ENCODE data around the gene RIN3. TPM values are rescaled to one million over a fixed set of nuclear protein-coding genes. Genes with fewer than 3 reads are reported as not detected.
A peak's percentile ranks its signal among the peaks of the same experiment; 100 is the strongest.

The RIN3 gene
- total RNA-seq, 1 experiment from 2014 or later: 4.8 TPM

DNA sequence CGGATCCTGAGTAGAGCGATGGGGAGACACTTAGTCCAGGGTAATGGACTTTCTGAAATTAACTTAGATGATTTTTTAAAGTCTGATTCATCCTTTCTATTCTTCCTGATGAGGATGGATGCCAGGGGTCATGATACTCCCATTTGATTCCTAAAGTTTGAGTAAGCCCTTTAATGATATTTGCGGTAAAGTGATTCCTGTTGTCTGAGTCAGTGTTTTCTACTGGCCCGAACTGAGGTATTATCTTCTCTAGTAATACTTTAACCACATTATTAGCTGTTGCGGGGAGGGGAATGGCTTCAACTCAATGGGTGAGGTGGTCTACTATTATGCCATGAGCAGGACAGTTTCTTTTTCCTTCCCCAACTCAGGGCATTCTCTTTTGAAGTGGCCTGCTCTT lies 111.6 kb downstream of the RIN3 start:
- H3K4me1 ChIP-seq (ENCODE audit: insufficient read depth, low read length): peaks cover 24% of the 10 kb centered on the region
- H3K9me3 ChIP-seq (ENCODE audit: low read length): peaks cover 28% of the 10 kb centered on the region
- H3K9ac ChIP-seq (ENCODE audit: low read length): peak overlapping the region; percentile 70
- BruUV-seq (replicated peaks): no TSS peak
- H3K4me2 ChIP-seq (ENCODE audit: low read length): peak overlapping the region; percentile 64
- no peak for TF ChIP-seq EZH2 (IDR thresholded peaks at IDR 0.05; ENCODE audit: low read length, unreplicated experiment)
- TF ChIP-seq, protein P1, sequence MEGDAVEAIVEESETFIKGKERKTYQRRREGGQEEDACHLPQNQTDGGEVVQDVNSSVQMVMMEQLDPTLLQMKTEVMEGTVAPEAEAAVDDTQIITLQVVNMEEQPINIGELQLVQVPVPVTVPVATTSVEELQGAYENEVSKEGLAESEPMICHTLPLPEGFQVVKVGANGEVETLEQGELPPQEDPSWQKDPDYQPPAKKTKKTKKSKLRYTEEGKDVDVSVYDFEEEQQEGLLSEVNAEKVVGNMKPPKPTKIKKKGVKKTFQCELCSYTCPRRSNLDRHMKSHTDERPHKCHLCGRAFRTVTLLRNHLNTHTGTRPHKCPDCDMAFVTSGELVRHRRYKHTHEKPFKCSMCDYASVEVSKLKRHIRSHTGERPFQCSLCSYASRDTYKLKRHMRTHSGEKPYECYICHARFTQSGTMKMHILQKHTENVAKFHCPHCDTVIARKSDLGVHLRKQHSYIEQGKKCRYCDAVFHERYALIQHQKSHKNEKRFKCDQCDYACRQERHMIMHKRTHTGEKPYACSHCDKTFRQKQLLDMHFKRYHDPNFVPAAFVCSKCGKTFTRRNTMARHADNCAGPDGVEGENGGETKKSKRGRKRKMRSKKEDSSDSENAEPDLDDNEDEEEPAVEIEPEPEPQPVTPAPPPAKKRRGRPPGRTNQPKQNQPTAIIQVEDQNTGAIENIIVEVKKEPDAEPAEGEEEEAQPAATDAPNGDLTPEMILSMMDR (conservative IDR thresholded peaks at IDR 0.05; ENCODE audit: low read depth, low read length): no peak
- no peak for TF ChIP-seq EZH2phosphoT487 (IDR thresholded peaks at IDR 0.05; ENCODE audit: borderline replicate concordance, low read length)
- H3K27me3 ChIP-seq (ENCODE audit: low read length): no peaks in the 10 kb centered on the region
- H4K20me1 ChIP-seq (ENCODE audit: low read length): no peaks in the 10 kb centered on the region
- ATAC-seq (peak; percentile 94), DNase-seq (peak; percentile 95)
- intact Hi-C loops (cut with micrococcal nuclease): loop anchor here (1.0 to 2.0 kb wide), 2 partner anchors 18 to 22 kb away; no protein-coding TSS in a partner anchor
- peak overlapping the region; percentile 95 for H3K27ac ChIP-seq (ENCODE audit: low read length)
- ChIA-PET CTCF (interaction anchor here (1.2 kb wide), 1 partner anchor 17 kb away, joined by 3 read pairs; no protein-coding TSS in a partner anchor), POLR2A (ENCODE audit: unreplicated experiment) (no interaction called here)
- H3K36me3 ChIP-seq (ENCODE audit: low read depth, low read length): peaks cover 38% of the 10 kb centered on the region
- H3K9me2 ChIP-seq (replicated peaks; ENCODE audit: low read length): no peaks in the 10 kb centered on the region
- no peak overlapping the region for H2AFZ ChIP-seq (ENCODE audit: low read length)
- no peak overlapping the region for H3K4me3 ChIP-seq (ENCODE audit: low read length)
- H3K79me2 ChIP-seq (ENCODE audit: low read length): no peaks in the 10 kb centered on the region
- no peaks in the 10 kb centered on the region for H3F3A ChIP-seq (ENCODE audit: low read length, unreplicated experiment)

DNA sequence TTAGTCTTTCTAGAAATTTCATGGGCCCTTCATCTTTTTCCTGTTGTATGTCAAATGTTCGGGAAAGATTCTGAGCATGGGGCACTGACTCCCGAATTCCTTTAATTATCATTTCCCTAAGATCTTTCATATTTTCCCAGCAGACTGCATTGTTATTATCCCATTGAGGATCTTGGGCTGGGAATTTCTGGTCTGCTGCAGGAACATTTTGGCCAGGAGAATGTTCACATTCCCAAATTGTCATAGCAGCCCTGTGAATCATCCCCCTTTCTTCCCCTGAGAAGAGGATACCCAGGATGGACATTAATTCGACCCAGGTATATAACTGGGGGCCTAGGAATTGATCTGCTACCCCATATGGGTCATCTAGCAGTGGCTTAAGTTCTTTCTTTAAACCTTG lies 112.5 kb downstream of the RIN3 start:
- Histone ChIP-seq H2AFZ (ENCODE audit: low read length) (no peak overlapping the region), H3K4me1 (ENCODE audit: insufficient read depth, low read length) (peaks cover 19% of the 10 kb centered on the region), H3K27ac (ENCODE audit: low read length) (peak overlapping the region; percentile 95), H3K9ac (ENCODE audit: low read length) (peak overlapping the region; percentile 68), H3K9me3 (ENCODE audit: low read length) (peaks cover 28% of the 10 kb centered on the region), H3K27me3 (ENCODE audit: low read length) (no peaks in the 10 kb centered on the region), H3F3A (ENCODE audit: low read length, unreplicated experiment) (no peaks in the 10 kb centered on the region), H3K4me3 (ENCODE audit: low read length) (no peak overlapping the region), H3K4me2 (ENCODE audit: low read length) (no peak overlapping the region; the same call in 1 of the 2 replicates), H3K9me2 (replicated peaks; ENCODE audit: low read length) (no peaks in the 10 kb centered on the region), H3K79me2 (ENCODE audit: low read length) (no peaks in the 10 kb centered on the region), H4K20me1 (ENCODE audit: low read length) (no peaks in the 10 kb centered on the region), H3K36me3 (ENCODE audit: low read depth, low read length) (peaks cover 38% of the 10 kb centered on the region)
- ATAC-seq (no peak), DNase-seq (peak; percentile 27)
- no TSS peak for BruUV-seq (replicated peaks)
- ChIA-PET POLR2A (ENCODE audit: unreplicated experiment) (interaction anchor here (0.6 kb wide), 1 partner anchor 28 kb away, joined by 5 read pairs; no protein-coding TSS in a partner anchor), CTCF (interaction anchor here (1.2 kb wide), 1 partner anchor 18 kb away, joined by 3 read pairs; no protein-coding TSS in a partner anchor)
- no peak for TF ChIP-seq EZH2phosphoT487 (IDR thresholded peaks at IDR 0.05; ENCODE audit: borderline replicate concordance, low read length)
- no peak for TF ChIP-seq EZH2 (IDR thresholded peaks at IDR 0.05; ENCODE audit: low read length, unreplicated experiment)
- TF ChIP-seq, protein P1 (conservative IDR thresholded peaks at IDR 0.05; ENCODE audit: low read depth, low read length): no peak
- intact Hi-C loops (cut with micrococcal nuclease): no loop called here

DNA sequence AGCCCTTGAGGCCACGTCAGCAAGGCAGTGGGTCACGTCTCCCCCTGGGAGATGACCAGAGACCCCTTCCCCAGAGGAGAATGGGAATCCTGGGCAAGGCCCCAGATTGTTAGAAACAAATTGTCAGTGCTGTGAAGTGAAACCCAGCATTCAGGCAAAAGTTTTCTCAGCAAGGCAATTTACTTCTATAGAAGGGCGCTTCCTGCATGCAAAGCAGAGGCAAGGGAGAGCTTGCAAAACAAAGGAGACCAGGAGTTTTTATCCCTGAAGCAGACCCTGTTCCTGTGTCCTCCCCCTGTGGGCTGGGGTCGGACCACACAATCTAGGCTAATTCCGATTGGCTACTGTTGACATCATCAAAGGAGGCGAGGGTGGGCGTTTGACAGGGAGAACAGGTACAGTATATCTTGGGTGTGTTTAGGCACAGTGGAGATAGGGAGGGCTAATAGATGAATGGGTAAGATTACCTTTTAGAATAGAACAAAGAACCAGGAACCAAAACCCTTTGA lies 114.2 kb downstream of the RIN3 start:
- H3K4me3 ChIP-seq (ENCODE audit: low read length): peak overlapping the region; percentile 13; the same call in 1 of the 2 replicates
- H3K9ac ChIP-seq (ENCODE audit: low read length): no peak overlapping the region
- H3K4me2 ChIP-seq (ENCODE audit: low read length): no peak overlapping the region
- H3K4me1 ChIP-seq (ENCODE audit: insufficient read depth, low read length): peaks cover 19% of the 10 kb centered on the region
- ChIA-PET CTCF (no interaction called here), POLR2A (ENCODE audit: unreplicated experiment) (no interaction called here)
- H2AFZ ChIP-seq (ENCODE audit: low read length): no peak overlapping the region
- TF ChIP-seq, protein P1 (conservative IDR thresholded peaks at IDR 0.05; ENCODE audit: low read depth, low read length): no peak
- no peak for TF ChIP-seq EZH2 (IDR thresholded peaks at IDR 0.05; ENCODE audit: low read length, unreplicated experiment)
- no peak for TF ChIP-seq EZH2phosphoT487 (IDR thresholded peaks at IDR 0.05; ENCODE audit: borderline replicate concordance, low read length)
- no TSS peak for BruUV-seq (replicated peaks)
- no peaks in the 10 kb centered on the region for H3K9me2 ChIP-seq (replicated peaks; ENCODE audit: low read length)
- ATAC-seq (no peak), DNase-seq (no peak)
- H3K27ac ChIP-seq (ENCODE audit: low read length): no peak overlapping the region
- no peaks in the 10 kb centered on the region for H3F3A ChIP-seq (ENCODE audit: low read length, unreplicated experiment)
- no peaks in the 10 kb centered on the region for H3K79me2 ChIP-seq (ENCODE audit: low read length)
- H3K36me3 ChIP-seq (ENCODE audit: low read depth, low read length): peaks cover 25% of the 10 kb centered on the region
- H3K9me3 ChIP-seq (ENCODE audit: low read length): peaks cover 24% of the 10 kb centered on the region
- intact Hi-C loops (cut with micrococcal nuclease): no loop called here
- H3K27me3 ChIP-seq (ENCODE audit: low read length): no peaks in the 10 kb centered on the region
- no peaks in the 10 kb centered on the region for H4K20me1 ChIP-seq (ENCODE audit: low read length)

Data from PC-3 (cell line).